PC-9 (cell line): ENCODE results near the gene ZNF578. TPM values are rescaled to one million over a fixed set of nuclear protein-coding genes. Genes with fewer than 3 reads are reported as not detected.

ENCODE experiments used
- Bru-seq: library from RNA; stranded (reverse); fragments of 400-500 nt; gene quantifications from one replicate; lab custom pipeline; 2021; lab: Mats Ljungman, UMichigan
- BruChase-seq, 2 experiments: library from RNA; stranded (reverse); fragments of 400-500 nt; gene quantifications; one replicate each; lab custom pipeline; 2021; lab: Mats Ljungman, UMichigan
- BruUV-seq: library from RNA; stranded (reverse); fragments of 400-500 nt; replicated peaks from 2 replicates; lab custom pipeline; 2021; lab: Mats Ljungman, UMichigan
- CTCF ChIA-PET: fragments of 300-600 bp; sonication (Branson Sonifier 250); formaldehyde crosslinking; loops from one replicate; lab custom pipeline; 2022; ENCODE audit warnings: antibody characterized with exemption; lab: Charles Lee
- POLR2A ChIA-PET: fragments of 300-600 bp; sonication (Branson Sonifier 250); formaldehyde crosslinking; loops from one replicate; lab custom pipeline; 2022; ENCODE audit warnings: antibody characterized with exemption; ENCODE audit not compliant: unreplicated experiment; lab: Charles Lee
- DNase-seq, 2 experiments: peaks; one replicate each; pipeline versions ENCODE4 v3.0.0 to v3.0.0-alpha.2; 2015 to 2022; ENCODE audit warnings: mixed read lengths in 1 of 2
- H2AFZ ChIP-seq: fragments of 200-600 bp; sonication (generic); 2 replicates; pipeline ENCODE4 v1.8.1; 2017; ENCODE audit warnings: antibody characterized with exemption
- H3F3A ChIP-seq: fragments of 200-600 bp; sonication (generic); 2 replicates; pipeline ENCODE4 v1.8.1; 2017; ENCODE audit warnings: antibody characterized with exemption, mild to moderate bottlenecking, low read depth; ENCODE audit not compliant: insufficient read depth
- H3K27ac ChIP-seq: fragments of 200-600 bp; sonication (generic); 2 replicates; pipeline ENCODE4 v1.6.1; 2016; ENCODE audit warnings: mixed run types
- H3K27me3 ChIP-seq: fragments of 200-600 bp; sonication (generic); 2 replicates; pipeline ENCODE4 v1.6.1; 2016; ENCODE audit warnings: low read depth, mixed run types; ENCODE audit not compliant: insufficient read depth
- H3K36me3 ChIP-seq: fragments of 200-600 bp; sonication (generic); 2 replicates; pipeline ENCODE4 v1.6.1; 2016; ENCODE audit warnings: low read depth, mixed run types
- H3K4me1 ChIP-seq: fragments of 200-600 bp; sonication (generic); replicated peaks from 2 replicates; pipeline ENCODE4 v1.6.1; 2016; ENCODE audit warnings: mixed run types; ENCODE audit not compliant: insufficient read depth
- H3K4me2 ChIP-seq: fragments of 200-600 bp; sonication (generic); 2 replicates; pipeline ENCODE4 v1.6.1; 2017; ENCODE audit warnings: mixed run types
- H3K4me3 ChIP-seq: fragments of 200-600 bp; sonication (generic); 2 replicates; pipeline ENCODE4 v1.6.1; 2016; ENCODE audit warnings: mixed run types
- H3K79me2 ChIP-seq: fragments of 200-600 bp; sonication (generic); 2 replicates; pipeline ENCODE4 v1.6.1; 2017; ENCODE audit warnings: low read depth, mixed run types
- H3K9me2 ChIP-seq: fragments of 200-600 bp; sonication (generic); 2 replicates; pipeline ENCODE4 v1.8.1; 2017; ENCODE audit warnings: mild to moderate bottlenecking; ENCODE audit not compliant: insufficient read depth
- H3K9me3 ChIP-seq: fragments of 200-600 bp; sonication (generic); 2 replicates; pipeline ENCODE4 v1.8.1; 2016; ENCODE audit warnings: low read depth; ENCODE audit not compliant: insufficient read depth
- H4K20me1 ChIP-seq: fragments of 200-600 bp; sonication (generic); 2 replicates; pipeline ENCODE4 v1.8.1; 2017; ENCODE audit not compliant: insufficient read depth
- EZH2 ChIP-seq: fragments of 200-600 bp; sonication (generic); IDR thresholded peaks from 2 replicates; pipeline ENCODE4 v1.8.0; 2017; ENCODE audit warnings: antibody characterized with exemption, low read depth
- intact Hi-C: fragments of 100-400 bp; cut with micrococcal nuclease; formaldehyde crosslinking; loops from one replicate; pipeline ENCODE4 v1.10.0; 2022; ENCODE audit not compliant: unreplicated experiment
- long read RNA-seq: library from polyadenylated mRNA; stranded (forward); transcript quantifications from one replicate; pipeline ENCODE4 v2.0.0, GENCODE V29; 2022
- total RNA-seq: library from RNA; stranded (reverse); gene quantifications from 2 replicates; pipeline ENCODE4 v1.2.3, GENCODE V29; 2021
- TF ChIP-seq, protein P1 (sequence below): fragments of 200-600 bp; sonication (generic); conservative IDR thresholded peaks from 2 replicates; pipeline ENCODE4 v1.6.1; 2017; ENCODE audit warnings: mixed run types, antibody characterized with exemption, mild to moderate bottlenecking, moderate library complexity

Gene ZNF578
- not detected in 2 replicates for total RNA-seq
- Bru-seq, nascent RNA = percentile 15 among the genes with signal in this experiment
- percentile 9 among the genes with signal in this experiment for BruChase-seq, experiment 1, labeled RNA remaining after a 2-hour chase
- percentile 5 among the genes with signal in this experiment for BruChase-seq, experiment 2, labeled RNA remaining after a 6-hour chase
- long read RNA-seq, partial matches to known transcripts = 0 of 1 reads
- long read RNA-seq, other reads (novel, unspliced or antisense) = 0 of 1 reads

- Histone ChIP-seq H3K27me3 (no peaks in the 10 kb centered on the region), H3K4me2 (no peak within 1 kb of the TSS), H3K36me3 (no peaks in the 10 kb centered on the region), H2AFZ (peak within 1 kb of the TSS; percentile 61; the same call in 1 of the 2 replicates), H3F3A (no peaks in the 10 kb centered on the region), H3K79me2 (no peaks in the 10 kb centered on the region), H3K4me3 (no peak within 1 kb of the TSS), H3K27ac (no peak within 1 kb of the TSS), H4K20me1 (no peaks in the 10 kb centered on the region), H3K9me3 (peaks cover 22% of the 10 kb centered on the region), H3K9me2 (no peaks in the 10 kb centered on the region), H3K4me1 (no peaks in the 10 kb centered on the region)
- ChIA-PET CTCF (no interaction called here), POLR2A (no interaction called here)
- no TSS peak for BruUV-seq
- intact Hi-C loops = no loop called here
- DNase-seq = peak in 1 of 2 experiments; percentile 8
- TF ChIP-seq EZH2 = no peak
- TF ChIP-seq, protein P1, sequence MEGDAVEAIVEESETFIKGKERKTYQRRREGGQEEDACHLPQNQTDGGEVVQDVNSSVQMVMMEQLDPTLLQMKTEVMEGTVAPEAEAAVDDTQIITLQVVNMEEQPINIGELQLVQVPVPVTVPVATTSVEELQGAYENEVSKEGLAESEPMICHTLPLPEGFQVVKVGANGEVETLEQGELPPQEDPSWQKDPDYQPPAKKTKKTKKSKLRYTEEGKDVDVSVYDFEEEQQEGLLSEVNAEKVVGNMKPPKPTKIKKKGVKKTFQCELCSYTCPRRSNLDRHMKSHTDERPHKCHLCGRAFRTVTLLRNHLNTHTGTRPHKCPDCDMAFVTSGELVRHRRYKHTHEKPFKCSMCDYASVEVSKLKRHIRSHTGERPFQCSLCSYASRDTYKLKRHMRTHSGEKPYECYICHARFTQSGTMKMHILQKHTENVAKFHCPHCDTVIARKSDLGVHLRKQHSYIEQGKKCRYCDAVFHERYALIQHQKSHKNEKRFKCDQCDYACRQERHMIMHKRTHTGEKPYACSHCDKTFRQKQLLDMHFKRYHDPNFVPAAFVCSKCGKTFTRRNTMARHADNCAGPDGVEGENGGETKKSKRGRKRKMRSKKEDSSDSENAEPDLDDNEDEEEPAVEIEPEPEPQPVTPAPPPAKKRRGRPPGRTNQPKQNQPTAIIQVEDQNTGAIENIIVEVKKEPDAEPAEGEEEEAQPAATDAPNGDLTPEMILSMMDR = no peak
Measured at GRCh38 chr19:52453324-52454094, at the start of gene ZNF578. ZNF578 (plus strand) TSS chr19:52453553; CDS start chr19:52501846, 48,293 bp downstream.

DNA sequence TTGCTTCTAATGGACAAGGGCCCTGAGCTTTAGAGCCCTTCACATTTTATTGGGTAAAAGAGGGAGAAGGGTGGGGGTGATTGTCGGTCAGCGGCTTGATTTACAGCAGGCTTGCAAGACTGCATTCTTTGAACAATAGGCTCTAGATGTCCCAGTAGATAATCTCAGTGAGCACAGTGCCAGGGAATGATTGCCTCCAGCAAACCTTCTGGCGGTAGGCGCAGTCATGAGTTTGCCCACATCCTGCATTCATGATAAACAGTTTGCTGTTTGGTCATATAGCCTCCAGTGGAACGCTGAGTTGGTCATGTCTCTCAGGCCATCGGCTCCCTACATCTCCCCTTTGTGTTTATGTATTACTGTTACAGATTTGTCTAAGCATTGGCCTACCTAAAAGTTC, 43.1 kb upstream of the ZNF578 start:
- DNase-seq = no peak
- BruUV-seq = no TSS peak
- Histone ChIP-seq H3K4me1 (no peaks in the 10 kb centered on the region), H3F3A (no peaks in the 10 kb centered on the region), H3K9me3 (peaks cover 26% of the 10 kb centered on the region), H3K27me3 (no peaks in the 10 kb centered on the region), H3K27ac (no peak overlapping the region), H3K4me3 (no peak overlapping the region), H3K4me2 (no peak overlapping the region), H2AFZ (no peak overlapping the region), H3K9me2 (no peaks in the 10 kb centered on the region), H3K36me3 (no peaks in the 10 kb centered on the region), H3K79me2 (no peaks in the 10 kb centered on the region), H4K20me1 (no peaks in the 10 kb centered on the region)
- intact Hi-C loops = no loop called here
- TF ChIP-seq, protein P1 = no peak
- TF ChIP-seq EZH2 = no peak
- ChIA-PET POLR2A (no interaction called here), CTCF (no interaction called here)

DNA sequence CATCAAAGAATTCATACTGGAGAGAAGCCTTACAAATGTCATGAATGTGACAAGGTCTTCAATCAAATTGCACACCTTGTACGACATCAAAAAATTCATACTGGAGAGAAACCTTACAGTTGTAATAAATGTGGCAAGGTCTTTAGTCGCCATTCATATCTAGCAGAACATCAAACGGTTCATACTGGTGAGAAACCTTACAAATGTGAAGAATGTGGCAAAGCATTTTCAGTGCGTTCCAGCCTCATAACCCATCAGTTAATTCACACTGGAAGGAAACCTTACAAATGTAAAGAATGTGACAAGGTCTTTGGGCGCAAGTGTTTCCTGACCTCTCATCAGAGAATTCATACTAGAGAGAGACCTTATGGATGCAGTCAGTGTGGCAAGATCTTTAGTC, 37.6 kb upstream of the ZNF578 start:
- CTCF ChIA-PET = no interaction called here
- TF ChIP-seq EZH2 = no peak
- TF ChIP-seq, protein P1 = no peak
- POLR2A ChIA-PET = no interaction called here

More for the DNA sequence above, 37.6 kb upstream of the ZNF578 start:
- Histone ChIP-seq H3K9me2 (no peaks in the 10 kb centered on the region), H3K27ac (no peak overlapping the region), H3K4me2 (no peak overlapping the region), H2AFZ (no peak overlapping the region), H3K9me3 (peaks cover 31% of the 10 kb centered on the region), H4K20me1 (no peaks in the 10 kb centered on the region), H3K4me1 (no peaks in the 10 kb centered on the region), H3K79me2 (no peaks in the 10 kb centered on the region), H3K27me3 (no peaks in the 10 kb centered on the region), H3F3A (no peaks in the 10 kb centered on the region), H3K36me3 (no peaks in the 10 kb centered on the region), H3K4me3 (no peak overlapping the region)
- no TSS peak for BruUV-seq
- no peak for DNase-seq
- intact Hi-C loops = no loop called here
